ENCODE data around the gene STX7.

STX7 gene

DNA sequence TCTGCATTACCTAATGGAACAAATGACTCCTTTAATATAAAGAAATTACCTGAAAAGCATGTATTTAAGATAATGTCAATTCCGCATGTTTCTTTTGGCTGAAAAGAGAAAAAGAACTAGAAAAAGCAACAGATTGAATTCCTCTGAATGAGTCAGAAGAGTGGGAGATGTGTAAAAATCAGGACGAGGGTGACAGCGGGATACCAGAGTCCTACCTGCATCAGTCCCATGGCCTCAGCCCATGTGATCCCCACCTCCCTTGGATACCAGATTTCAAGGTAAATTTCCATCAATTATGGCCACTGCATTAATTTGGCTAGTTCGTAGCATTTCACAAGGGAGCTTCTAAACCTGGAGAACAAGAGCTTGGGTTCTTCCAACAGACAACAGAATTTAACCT is 101.6 kb downstream of the STX7 start:
- no peak for DNase-seq

DNA sequence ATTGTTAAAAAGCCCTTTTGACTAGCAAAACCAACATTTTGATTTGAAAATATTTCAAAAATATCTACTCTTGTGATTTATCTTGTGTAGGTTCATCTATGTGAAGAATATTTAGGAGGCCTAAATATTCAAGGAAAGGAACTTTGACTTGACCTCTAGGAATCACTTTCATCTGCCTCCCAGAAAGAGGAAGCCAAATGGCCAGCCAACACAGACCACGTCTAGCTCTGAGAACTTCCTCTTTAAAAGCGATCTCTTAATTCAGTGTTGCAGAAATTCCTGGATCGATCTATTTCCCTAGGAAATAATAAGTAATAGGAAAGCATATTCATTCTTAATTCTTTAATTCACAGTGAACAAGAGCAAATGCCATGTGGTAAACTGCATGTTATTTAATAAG is 102.1 kb downstream of the STX7 start:
- no peak for DNase-seq

DNA sequence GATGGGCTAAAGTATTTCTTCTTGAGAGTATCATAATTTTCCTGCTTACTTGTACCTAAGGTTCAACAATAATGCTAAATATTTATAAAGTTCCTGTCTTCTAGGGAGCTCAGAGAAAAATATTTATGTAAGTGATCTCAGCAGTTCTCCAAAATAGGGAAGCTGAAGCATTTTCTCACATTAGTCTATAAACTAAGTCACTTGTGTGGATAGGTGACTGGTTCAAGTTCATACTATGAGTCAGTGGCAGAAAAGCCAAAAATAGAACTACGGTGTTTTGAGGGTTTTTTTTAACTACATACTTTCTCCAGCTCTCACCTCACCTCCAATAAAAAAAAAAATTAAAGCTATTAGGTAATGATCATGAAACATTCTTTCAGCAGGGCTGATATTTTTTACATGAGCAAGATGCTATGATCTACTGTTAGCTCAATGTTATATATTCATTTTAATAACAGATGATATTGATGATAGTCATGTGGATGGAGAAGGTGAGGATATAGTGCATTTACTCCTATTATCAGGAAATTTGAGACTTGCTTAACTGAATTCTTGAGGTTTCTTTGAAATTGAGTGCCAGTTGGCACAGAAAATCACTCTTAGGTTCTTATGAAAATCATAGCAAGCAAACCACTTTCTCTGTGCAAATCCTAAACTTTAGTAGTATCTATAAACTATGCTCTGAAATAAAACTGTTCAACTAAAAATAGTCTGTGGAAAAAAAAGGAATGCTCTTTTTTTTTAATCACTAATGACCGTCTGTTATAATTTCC is 107.6 kb downstream of the STX7 start:
- no peak for DNase-seq

DNA sequence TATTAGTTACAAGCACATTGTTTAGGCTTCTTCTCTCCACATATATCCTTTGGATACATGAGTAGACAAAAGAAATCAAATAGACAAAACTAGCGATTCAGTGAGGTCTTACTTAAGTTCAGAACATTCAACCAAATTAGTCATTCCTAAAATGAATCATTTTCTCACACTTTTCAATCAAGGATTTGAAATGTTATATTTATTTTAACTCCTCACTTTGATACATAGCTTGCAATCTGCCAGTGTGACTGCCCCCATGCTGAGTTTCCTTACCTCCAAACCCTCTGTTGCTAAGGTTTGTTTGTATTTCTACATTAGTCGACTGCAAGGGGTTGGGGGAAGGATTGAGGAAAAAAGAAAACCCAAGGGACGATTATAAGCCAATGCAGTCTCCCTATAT is 108.2 kb downstream of the STX7 start:
- no peak for DNase-seq

DNA sequence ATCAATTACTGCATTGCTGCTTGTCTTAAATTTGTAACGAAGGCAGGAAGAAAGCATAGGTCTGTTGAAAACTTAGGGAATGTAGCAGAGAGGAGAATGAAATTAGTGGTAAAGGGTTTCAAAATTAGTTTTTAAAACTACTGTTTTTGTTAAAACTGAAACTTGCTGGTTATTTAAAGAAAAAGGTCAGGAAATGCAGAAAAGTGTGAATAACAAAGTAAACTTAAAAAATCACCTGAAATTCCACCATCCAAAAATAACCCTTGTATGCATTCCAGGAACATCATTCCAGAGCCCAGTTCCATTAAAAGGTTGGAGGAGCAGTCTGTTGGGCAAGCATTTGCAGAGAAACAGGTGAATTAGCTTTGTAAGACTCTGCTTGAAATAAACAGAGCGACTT is 108.6 kb downstream of the STX7 start:
- no peak for DNase-seq

DNA sequence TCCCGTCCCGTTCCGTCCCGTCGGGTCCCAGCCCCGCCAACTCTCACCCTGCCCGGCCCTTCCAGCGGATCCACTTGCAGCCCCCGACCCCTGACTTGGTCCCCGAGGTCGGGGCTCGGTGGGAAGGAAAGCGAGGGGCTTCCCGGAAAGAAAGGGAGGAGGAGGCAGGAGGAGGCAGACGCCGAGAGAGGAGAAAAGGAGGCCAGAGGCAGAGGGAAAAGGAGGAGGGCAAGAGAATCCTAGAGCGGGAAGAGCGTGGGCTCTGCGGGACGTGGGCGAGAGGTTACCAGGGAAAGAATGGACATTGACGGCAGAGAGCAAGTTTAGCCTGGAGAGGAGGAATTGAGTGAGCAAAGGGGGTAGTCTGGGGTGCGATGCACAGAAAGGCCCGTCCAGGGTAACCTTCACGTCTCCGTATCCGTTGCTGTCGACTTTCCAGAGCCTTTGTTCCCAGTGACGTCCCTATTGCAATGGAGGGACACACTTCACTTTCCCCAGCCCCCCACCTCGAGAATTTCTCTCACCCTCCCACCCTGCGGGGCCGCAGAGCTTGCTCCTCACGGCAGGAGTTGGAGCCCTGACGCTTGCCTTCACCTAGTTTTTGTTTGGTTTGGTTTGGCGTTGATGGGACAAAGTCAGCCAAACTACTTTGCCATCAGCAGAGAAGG is 111.2 kb downstream of the STX7 start:
- DNase-seq, result no peak

DNA sequence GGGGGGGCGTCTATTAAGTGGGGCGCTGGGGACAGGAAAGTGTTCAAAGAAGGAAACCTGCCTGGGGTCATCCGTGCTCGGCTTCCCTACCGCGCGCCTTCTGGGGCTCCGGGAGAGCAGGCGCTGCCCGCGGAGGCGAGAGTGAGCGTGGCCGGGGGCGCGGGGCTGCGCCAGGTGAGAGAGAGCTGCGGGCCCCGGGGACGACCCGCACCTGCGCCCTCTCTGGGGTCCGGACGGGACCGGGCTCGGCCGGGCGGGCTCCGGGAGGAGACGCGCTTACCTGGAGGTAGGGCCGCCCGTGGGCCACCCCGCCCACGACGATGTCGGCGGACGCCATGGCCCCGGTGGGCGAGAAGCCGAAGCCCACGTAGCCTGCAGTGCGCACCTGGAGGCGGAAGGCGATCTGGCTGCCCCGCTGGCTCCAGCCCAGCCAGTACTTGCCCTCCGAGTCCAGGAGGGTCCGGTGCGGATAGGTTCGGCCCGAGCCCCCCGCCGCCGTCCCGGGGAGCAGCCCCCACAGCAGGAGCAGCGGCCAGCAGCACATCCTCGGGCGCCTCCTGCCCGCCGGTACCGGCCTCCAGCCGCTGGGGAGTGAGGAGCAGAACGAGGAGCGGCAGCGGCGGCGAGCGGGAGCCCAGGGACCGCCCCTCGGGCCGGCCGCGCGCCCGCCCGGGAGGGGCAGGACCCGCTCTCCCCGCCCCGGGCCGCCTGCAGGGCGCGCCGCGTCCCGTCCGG is 111.9 kb downstream of the STX7 start, which contains the start of gene MOXD1:
Gene MOXD1, minus strand, starts transcription at position 593 of the 735 bp plus-strand sequence. Its CDS starts 49 bp downstream, at position 544.
- no peak for DNase-seq

DNA sequence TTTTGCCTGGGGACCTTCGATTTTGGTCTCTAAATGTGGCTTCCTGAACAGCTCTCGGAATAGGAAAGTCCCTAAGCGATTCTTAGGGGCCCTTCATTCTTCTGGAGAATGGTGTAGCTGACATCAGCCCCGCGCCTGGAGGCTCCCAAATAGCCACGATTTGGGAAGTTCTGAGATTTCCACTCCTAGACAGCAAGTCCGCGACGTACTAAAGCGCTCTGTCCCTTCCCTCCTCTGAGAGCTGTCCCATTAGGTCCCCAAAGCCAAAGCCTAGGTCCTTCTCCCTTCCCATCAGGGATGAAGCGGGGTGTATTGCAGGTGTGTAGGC is 112.4 kb downstream of the STX7 start:
- no peak for DNase-seq

DNA sequence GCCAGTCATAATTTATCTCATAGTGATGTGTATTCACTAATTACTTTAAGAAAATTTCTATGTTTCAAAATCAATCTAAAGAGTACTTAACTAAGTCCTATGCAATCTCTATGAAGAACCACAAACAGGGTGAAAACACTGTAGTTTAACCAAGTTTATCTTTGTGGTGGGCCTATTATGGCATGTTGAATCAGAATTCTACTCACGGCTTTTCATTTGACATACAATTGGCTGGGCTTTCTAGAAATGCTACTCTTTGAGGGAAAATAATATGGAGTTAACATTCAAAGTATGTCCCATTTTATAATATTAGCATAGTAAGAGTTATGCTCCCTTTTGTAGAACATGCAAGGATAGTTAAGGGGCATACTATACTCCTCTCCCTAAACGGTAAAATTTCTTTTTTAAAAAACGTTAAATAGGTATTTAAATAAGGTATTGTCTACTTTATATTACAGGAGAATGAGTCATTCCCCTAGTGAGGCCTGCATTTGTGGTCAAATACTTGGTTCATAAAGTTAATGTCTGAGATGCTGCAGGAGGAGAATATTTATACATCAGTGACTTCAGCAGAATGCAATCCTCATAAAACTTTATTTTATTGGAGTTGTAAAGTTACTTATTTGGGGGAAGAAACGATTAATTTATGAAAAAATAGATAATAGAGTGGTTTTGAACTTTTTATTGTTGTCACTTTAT is 113.4 kb downstream of the STX7 start:
- no peak for DNase-seq
